Right lobe of liver (tissue), 6 donors: ENCODE data around the gene ANP32E. TPM values are rescaled to one million over a fixed set of nuclear protein-coding genes. Genes with fewer than 3 reads are reported as not detected.
"Not testable (repeated sequence)": the region's sequence is repeated elsewhere in the genome, so short reads cannot be mapped to it uniquely, and the experiment has no call there.

Experiments
- ATAC-seq, 4 donors: fragments of 200-7000 bp; cut with Tn5 transposase; one replicate each; pipeline ENCODE4 v1.9.1; 2020; ENCODE audit warnings: mild to moderate bottlenecking in 4 of 4, moderate library complexity in 4 of 4
- DNase-seq, 3 donors: peaks; one replicate each; pipeline ENCODE4 v3.0.0-alpha.2; 2020
- H3K27ac ChIP-seq, 3 donors: fragments of 200-600 bp; one replicate each; pipeline ENCODE4 v1.8.0; 2022
- H3K27me3 ChIP-seq, 2 donors: fragments of 200-600 bp; one replicate each; pipeline ENCODE4 v1.8.0; 2022
- H3K36me3 ChIP-seq, 4 donors: fragments of 200-600 bp; sonication (generic) in 1 of 4; one replicate each; pipeline versions ENCODE4 v1.5.1 to v1.8.0; 2017 to 2022; ENCODE audit warnings: control low read depth in 1 of 4
- H3K4me1 ChIP-seq, 4 donors: fragments of 200-600 bp; sonication (generic) in 1 of 4; one replicate each; pipeline versions ENCODE4 v1.5.1 to v1.8.0; 2017 to 2022; ENCODE audit warnings: control low read depth in 1 of 4
- H3K4me3 ChIP-seq, 3 donors: fragments of 200-600 bp; one replicate each; pipeline ENCODE4 v1.8.0; 2022
- H3K9me3 ChIP-seq, 4 donors: fragments of 200-600 bp; sonication (generic) in 1 of 4; one replicate each; pipeline versions ENCODE4 v1.5.1 to v1.8.0; 2017 to 2022; ENCODE audit warnings: control low read depth in 1 of 4
- POLR2A ChIP-seq: fragments of 450-650 bp; IDR thresholded peaks from one replicate; pipeline ENCODE4 v1.6.1; 2017; ENCODE audit warnings: antibody characterized with exemption, mild to moderate bottlenecking
- WGBS: methylation state at CpG from one replicate; pipeline ENCODE4 v1.1.6; 2018; ENCODE audit warnings: low coverage, low lambda C conversion rate; ENCODE audit not compliant: insufficient coverage; ENCODE audit errors: missing lambda C conversion rate; 5-methylcytosine and 5-hydroxymethylcytosine counted together
- intact Hi-C, 2 donors: fragments of 100-400 bp; cut with DNase I; formaldehyde crosslinking; loops; one replicate each; pipeline versions ENCODE4 v1.11.2 to v1.14.1; 2022
- total RNA-seq, 6 experiments: library from RNA; depleted of rRNA in 2 of 6; stranded (reverse); fragments of >200 nt in 2 of 6; fragmentation: NEBNext Ultra II Directional in 3 of 6; extraction: Animal tissue kit (Norgen Biotek cat#: 25700) in 3 of 6; gene quantifications; one replicate each; pipeline versions ENCODE4 v1.1.0 to v1.2.4, GENCODE V29; 2016 to 2023
- TF ChIP-seq, protein P1 (sequence below), 4 donors: fragments of 200-600 bp in 3 of 4; fragments of 450-650 bp in 1 of 4; IDR thresholded peaks; one replicate each; pipeline versions ENCODE4 v1.5.1 to v1.8.0; 2016 to 2022; ENCODE audit warnings: antibody characterized with exemption in 4 of 4, mild to moderate bottlenecking in 2 of 4
- donor health status: DM: no; HTN: yes; CAD: no.
- donor health status: DM: no; HTN: no; CAD: no.
- donor health status: DM: no; HTN: no; CAD: no.
- donor health status: DM: no; HTN: yes; CAD: no.
- donor health status: DM: no; HTN: yes; CAD: no.

Gene ANP32E
- total RNA-seq, 6 experiments from 2014 or later: 9.3 to 16.3 (median 11.0) TPM

DNA sequence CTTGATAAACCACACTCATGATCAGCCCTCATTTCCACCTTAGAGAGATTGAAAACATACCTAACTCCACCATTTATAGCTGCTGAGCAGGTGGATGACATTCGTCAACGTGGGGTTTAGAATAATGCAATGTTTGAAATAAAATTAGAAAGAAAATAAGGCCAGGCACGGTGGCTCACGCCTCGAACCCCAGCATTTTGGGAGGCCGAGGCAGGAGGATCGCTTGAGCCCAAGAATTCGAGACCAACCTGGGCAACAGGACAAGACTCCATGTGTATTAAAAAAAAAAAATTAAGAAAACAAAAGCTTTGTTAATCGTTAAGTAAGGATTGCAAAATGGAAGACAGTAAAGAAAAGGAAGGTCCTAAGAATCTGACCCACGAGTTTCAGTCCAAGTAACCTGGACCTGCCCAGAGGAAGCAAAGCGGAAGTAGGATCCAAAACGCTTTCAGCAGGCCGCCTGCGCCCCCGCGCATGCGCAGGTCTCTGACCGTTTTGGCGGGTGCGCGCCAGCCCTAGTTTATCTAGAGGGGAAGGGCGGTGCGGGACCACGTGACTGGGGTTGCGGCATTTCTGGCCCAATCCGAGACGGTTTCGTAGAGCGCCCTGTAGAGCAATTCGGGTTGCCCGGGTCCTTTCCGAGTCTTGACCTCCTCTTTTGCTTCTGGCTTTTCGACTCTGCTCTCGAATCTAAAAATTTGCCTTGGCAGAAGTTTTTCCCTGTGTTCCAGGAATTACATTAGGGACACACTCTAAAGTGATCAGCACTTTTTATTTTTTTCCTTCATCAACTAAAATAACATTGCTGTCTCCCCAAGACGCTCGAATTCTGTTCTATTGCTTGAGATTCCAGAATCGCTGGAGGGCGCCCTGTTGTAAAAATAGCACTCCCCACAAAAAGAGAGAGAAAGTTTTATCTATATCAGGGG lies 22.5 kb downstream of the ANP32E start:
- WGBS: 17% methylated on average over 26 of the region's 38 CpGs

DNA sequence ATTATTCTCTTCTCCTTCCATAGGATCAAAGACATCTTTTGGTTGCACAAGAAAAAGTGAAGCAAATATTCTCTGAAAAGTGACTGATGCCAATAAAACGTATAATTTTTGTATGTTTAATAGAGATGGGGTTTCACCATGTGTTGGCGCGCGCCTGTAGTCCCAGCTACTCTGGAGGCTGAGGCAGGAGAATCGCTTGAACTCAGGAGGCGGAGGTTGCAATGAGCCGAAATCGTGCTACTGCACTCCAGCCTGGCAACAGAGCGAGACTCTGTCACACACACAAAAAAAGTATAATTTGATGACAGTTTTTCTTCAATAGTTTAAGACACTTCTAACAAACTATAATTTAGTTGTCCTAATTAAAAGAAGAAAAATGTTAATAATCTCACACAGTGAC lies 23.8 kb downstream of the ANP32E start:
- no peak overlapping the region for H3K27ac ChIP-seq
- 97% methylated on average over 9 of the region's 9 CpGs for whole genome bisulfite sequencing
- no peak for ATAC-seq

More for the DNA sequence above, 22.5 kb downstream of the ANP32E start:
- Histone ChIP-seq H3K36me3 (no peaks in the 10 kb centered on the region), H3K27ac (peak overlapping the region; percentile 48 to 82 (median 51)), H3K4me1 (peaks cover 0 to 4% (median 0%) of the 10 kb centered on the region in 4 donors), H3K27me3 (no peaks in the 10 kb centered on the region), H3K4me3 (peak overlapping the region; percentile 29 to 47 (median 42)), H3K9me3 (no peaks in the 10 kb centered on the region)
- DNase-seq (peak; percentile 96 to 97 (median 96)), ATAC-seq (peak; percentile 99)
- intact Hi-C loops: no loop called here
- TF ChIP-seq POLR2A: peak; percentile 43
- TF ChIP-seq, protein P1, sequence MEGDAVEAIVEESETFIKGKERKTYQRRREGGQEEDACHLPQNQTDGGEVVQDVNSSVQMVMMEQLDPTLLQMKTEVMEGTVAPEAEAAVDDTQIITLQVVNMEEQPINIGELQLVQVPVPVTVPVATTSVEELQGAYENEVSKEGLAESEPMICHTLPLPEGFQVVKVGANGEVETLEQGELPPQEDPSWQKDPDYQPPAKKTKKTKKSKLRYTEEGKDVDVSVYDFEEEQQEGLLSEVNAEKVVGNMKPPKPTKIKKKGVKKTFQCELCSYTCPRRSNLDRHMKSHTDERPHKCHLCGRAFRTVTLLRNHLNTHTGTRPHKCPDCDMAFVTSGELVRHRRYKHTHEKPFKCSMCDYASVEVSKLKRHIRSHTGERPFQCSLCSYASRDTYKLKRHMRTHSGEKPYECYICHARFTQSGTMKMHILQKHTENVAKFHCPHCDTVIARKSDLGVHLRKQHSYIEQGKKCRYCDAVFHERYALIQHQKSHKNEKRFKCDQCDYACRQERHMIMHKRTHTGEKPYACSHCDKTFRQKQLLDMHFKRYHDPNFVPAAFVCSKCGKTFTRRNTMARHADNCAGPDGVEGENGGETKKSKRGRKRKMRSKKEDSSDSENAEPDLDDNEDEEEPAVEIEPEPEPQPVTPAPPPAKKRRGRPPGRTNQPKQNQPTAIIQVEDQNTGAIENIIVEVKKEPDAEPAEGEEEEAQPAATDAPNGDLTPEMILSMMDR (IDR thresholded peaks at IDR 0.05): peak; percentile 13 to 43 (median 32)

DNA sequence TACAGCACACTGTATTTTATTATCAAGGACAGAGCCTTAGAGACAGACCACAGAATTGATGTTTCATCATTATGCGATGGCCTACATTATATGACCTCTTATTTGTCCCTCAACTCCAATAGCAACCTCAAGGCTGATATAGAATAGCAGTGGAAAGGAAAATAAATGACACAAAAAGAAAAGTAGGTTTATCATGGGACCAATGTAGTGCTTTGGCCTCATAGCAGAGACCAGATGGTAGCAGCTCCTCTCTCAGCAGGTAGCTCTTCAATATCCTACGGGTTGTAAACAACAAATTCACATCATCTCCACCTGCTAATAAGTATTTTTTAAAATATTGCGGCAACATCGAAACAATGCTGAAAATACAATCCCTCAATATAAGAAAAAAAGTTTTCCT lies 25.2 kb downstream of the ANP32E start:
- H3K9me3 ChIP-seq: no peaks in the 10 kb centered on the region
- no peak for DNase-seq
- no peak for ATAC-seq
- H3K4me1 ChIP-seq: peaks cover 0 to 10% (median 0%) of the 10 kb centered on the region in 4 donors
- no peak for TF ChIP-seq POLR2A
- TF ChIP-seq, protein P1 (IDR thresholded peaks at IDR 0.05): no peak
- no peak overlapping the region for H3K27ac ChIP-seq
- no peaks in the 10 kb centered on the region for H3K27me3 ChIP-seq
- WGBS: 91% methylated on average over 4 of the region's 4 CpGs
- intact Hi-C loops: no loop called here
- H3K4me3 ChIP-seq: no peak overlapping the region
- H3K36me3 ChIP-seq: no peaks in the 10 kb centered on the region

More for the DNA sequence above, 23.8 kb downstream of the ANP32E start:
- Histone ChIP-seq H3K36me3 (no peaks in the 10 kb centered on the region), H3K4me1 (peaks cover 0 to 10% (median 0%) of the 10 kb centered on the region in 4 donors), H3K9me3 (no peaks in the 10 kb centered on the region), H3K27me3 (no peaks in the 10 kb centered on the region), H3K4me3 (no peak overlapping the region)
- intact Hi-C loops: no loop called here
- no peak for TF ChIP-seq POLR2A
- TF ChIP-seq, protein P1 (IDR thresholded peaks at IDR 0.05): no peak
- DNase-seq: no peak

- WGBS: 85% methylated on average over 4 of the region's 4 CpGs
- no peak overlapping the region for H3K27ac ChIP-seq
- TF ChIP-seq, protein P1 (IDR thresholded peaks at IDR 0.05): no peak
- TF ChIP-seq POLR2A: no peak
- intact Hi-C loops: no loop called here
- peaks cover 0 to 10% (median 0%) of the 10 kb centered on the region in 4 donors for H3K4me1 ChIP-seq
- H3K27me3 ChIP-seq: no peaks in the 10 kb centered on the region
- H3K36me3 ChIP-seq: no peaks in the 10 kb centered on the region
- DNase-seq (no peak), ATAC-seq (no peak)
- no peaks in the 10 kb centered on the region for H3K9me3 ChIP-seq
- H3K4me3 ChIP-seq: no peak overlapping the region
Measured at GRCh38 chr1:150210091-150210490, 25.8 kb downstream of the ANP32E start.

DNA sequence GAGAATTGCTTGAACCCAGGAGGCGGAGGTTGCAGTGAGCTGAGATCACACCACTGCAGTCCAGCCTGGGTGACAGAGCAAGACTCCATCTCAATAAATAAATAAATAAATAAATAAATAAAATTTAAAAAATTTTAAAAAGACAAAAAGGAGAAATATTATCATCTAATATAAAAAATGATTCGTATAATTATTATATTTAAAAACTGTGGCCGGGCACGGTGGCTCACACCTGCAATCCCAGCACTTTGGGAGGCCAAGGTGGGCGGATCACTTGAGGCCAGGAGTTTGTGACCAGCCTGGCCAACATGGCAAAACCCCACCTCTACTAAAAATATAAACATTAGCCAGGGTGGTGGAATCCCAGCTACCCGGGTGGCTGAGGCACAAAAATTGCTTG lies 27.5 kb downstream of the ANP32E start:
- intact Hi-C loops, H3K4me3 ChIP-seq, H3K27me3 ChIP-seq, DNase-seq, H3K9me3 ChIP-seq, ATAC-seq, H3K27ac ChIP-seq, H3K36me3 ChIP-seq: not testable (repeated sequence)
- peaks cover 0 to 10% (median 0%) of the 10 kb centered on the region in 4 donors for H3K4me1 ChIP-seq
- 83% methylated on average over 6 of the region's 6 CpGs for WGBS
